ENCODE data around the gene NRIP1.

Gene NRIP1

DNA sequence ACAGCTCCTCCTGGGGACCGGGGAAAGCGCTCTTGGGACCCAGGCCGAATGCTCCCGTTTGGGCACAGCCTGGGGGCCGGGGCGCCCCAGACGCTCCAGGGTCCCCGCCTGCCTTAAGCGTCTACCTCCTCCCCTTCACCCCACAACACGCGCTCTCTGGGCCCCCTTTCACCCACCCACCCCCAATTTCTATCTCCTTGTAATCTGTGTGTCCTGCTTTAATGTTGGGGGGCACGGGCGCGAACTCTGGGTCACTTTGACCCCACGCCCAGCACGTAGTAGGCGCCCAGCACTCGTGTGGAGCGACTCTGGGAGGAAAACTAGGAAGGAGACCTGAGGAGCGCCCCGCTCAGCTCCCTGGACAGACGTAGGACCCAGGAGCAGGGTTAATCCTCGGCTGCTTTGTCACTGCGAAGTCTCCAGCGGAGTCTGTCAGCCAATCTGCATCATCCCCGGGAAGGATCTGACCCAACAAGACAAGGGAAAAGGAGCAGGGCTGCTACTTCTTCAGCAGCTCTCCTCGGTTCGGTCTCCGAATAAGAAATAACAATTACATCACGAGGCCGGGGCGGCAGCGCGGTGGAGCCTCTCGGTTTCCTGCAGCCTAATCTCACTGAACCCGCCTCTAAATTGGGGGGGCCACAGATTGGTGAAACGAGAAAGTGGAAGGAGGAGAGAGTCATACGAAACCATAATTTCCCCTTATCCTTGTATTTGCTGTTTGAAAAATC lies 757 bp upstream of the NRIP1 start:
- peak; percentile 78 for DNase-seq

DNA sequence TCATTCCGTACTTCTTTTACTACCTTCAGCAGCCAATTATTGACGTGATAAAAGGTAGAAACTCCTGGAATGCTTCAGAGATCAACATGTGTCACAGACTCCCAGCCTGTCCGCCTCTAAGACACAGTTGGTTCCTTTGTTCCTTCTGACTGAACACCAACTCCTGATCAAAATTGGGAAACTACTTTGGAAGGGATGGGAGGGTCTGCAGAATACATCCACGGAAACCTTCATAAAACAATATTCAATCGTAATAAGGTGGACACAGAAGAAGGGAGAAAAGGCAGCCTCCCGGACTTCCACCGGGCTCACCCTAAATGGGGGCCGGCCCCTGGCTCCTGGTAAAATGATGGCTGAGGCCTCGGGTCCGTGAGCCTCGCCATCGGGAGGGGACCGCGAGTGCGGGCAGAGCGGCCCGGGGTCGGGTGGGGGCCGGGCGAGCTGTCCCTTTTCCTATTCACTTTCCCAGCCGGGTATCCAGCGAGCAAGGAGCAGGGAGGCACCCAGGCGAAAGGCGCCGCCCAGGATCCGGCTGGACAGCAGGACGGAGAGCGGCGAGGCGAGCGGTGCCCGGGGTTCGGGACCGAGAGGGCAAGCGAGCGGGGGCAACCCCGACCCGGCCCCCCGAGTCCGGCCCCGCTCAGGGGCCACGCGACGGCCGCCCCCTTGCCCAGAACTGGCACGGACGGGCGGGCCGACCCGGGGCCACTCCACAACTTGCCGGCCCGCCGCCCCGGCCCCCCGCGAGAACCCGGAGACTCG lies 805 bp downstream of the NRIP1 start:
- no peak for DNase-seq

DNA sequence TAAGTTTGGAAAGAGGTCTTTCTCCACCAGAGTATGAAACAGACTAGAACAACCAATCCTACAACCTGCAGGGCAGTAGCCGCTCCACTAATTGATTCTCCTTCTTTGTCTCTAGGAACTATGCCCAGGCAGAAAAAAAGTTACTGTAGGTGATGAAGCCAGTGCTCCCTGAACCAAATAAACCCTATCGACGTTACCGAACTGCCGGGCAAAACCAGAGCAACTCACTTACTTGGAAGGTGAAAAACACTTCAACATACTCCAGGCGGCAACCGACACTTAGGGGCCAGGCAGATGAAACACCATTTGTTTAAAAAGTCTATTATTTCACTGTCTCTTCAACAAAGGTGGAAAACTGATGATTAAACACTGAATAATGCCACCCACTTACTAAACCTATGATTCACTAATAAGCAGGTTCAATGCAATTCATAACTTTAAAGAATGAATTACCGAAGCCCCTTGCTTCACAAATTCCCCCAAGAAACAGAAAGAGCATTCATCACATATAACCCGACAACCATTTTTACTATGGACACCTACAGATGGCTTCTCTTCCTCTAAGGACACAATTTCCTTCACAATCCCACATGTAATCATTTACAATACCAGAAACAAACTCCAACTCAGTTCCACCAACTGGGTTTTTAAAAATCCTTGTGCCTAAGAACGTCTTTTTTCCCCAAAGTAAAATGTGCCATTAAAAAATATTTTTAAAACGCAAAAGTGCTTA lies 1.6 kb downstream of the NRIP1 start:
- DNase-seq = peak; percentile 34

DNA sequence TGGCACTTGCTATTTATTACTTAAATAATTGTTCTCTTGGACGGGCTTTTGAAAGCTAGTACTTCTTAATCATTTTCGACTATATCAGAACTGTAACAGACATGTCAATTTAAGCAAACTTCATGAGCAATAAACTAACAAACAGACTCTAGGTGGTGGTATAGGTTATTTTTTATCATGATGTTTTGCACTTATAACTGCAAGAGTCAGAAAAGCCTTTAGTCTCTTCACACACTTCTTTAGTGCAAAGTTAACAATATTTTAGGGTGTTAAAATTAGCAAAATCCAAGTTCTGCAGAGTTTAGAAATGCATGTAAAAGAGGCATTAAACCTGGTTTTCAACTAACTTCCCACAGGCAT lies 2.2 kb downstream of the NRIP1 start:
- DNase-seq = no peak

DNA sequence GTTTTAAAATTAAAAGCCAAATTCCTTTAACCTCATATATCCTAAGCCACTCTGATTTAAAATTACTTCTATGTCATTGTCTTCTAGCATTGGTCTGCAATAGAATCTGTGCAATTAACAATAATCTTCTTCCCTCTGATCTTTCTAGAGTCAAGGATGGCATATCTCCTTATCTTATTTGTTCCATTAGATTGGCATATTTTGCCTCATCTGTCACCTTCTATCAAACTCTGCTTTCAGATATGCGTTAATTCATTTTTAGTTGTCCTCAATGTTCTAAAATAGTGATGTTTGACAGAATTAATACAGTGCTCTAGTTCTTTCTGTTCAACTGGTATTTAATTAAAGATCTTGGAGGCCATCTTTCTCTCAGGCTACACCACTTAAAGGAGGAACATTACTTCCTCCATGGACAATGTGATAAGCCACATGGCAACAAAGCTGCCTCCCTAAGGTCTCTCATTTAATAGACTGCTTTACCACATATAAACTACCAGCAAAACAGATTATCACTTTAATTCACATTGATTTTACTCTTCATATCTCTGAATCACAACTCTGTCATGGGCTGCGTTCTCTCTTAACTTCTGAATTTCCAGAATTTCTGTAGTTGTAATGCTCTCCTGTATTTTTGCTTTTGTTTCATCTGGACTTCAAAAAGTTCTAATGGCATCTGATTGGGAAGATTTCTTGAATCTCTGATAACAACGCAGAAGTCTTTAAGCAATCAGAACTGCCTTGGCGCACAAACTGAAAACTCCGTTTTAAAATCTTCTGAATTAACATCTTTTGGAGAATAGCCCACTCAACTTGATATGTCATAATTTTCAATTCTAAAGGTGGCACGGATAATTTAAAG lies 2.8 kb downstream of the NRIP1 start:
- DNase-seq = no peak

DNA sequence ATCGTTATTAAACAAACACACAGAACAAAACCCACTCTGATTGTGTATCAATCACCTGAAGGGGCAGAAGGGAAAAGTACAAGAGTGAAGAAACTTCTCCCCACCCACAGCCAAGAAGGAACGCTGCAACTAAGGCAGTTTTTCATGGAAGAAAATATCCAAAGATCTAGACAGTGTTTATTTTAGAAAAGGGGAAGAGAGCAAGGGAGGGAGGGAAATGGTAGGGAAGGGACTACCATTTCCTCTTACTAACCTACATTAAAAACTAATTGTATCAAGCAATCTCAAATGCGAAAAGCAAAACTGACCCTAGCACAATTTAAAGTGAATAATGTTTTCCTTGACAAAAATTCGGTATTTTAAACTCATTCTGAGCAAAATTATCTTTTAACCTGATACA lies 3.5 kb downstream of the NRIP1 start:
- DNase-seq = no peak

DNA sequence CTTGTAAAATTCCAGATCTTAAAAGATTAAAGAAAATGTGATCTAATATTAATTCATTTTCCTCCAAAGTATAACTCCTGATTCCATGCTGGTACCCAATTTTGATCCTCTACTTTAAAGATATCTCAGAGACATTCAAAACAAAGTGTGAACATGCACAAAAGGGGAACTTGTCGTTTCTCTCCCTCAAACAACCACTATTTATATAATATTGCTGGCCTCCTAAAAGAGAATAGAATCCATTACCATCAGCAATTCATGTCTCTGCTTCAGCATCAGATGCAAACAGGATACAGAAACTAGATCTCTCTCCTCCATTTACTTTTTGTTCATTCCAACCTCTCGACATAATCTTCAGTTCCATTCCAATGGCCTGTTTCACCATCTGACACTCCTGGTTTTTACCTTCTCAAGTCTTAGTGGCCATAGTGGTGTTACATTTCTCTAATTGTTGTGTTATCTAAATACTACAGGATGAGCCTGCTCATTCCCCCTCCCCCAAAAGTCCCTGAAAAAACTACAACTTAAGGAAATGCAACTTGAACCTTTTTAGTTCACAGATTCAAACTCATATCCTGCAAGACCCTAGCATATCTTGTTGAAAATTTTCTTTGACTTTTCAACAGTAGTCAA lies 4.1 kb downstream of the NRIP1 start:
- no peak for DNase-seq

DNA sequence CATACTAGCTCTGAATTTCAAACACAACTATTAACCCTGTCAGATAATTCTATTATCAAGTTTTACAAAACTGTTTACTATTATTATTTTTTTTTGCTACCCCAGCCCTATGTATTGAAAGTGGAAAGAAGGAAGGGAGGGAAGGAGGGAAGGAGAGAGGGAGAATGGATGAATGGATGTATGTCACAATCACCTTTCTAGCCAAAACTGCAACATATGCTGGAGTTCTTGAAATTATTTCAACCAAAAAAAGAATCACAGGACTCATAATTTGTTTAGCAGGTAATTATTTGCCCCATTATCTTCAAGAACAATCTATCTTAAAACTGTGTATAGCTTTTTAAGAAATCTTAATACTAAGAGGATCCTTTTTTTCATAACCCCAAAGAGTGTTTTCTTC lies 5.4 kb downstream of the NRIP1 start:
- no peak for DNase-seq

DNA sequence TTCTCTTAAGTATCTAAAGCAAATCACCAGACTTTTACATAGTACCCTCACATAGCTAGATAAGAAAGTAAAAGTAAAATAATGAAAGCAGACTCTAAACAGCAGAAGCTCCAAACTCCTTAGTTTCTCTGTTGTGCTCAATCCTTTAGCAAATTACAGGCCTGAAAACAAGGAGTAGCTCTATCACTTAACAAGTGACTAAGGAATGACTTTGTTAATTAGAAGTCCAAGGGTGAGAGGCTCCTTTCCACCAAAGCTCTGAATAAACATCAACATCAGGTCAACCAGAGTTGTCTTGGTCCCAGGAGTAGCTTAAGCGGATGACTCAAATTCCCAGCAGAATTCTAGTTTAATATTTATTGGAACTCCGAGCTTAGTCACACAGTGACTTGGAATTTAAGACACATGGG lies 5.9 kb downstream of the NRIP1 start:
- no peak for DNase-seq

DNA sequence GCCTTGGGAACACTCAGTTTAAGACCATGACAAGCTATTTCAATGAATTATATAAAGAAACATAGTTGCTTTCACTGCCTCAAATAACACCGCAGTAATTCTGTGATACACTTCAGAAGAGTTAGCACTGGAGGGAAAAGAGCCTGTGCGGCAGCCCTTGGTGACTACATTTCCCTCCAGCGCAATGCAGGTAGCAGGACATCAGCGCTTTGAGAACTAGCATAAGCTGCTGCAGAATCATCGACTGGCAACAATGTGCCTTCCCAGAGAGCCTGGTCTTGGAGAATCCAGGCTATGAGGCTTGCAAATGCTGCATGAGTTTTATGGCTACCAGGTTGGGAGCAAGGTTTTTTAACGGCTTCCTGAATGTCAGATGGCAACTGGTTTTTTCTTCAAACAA lies 7.5 kb downstream of the NRIP1 start:
- no peak for DNase-seq

DNA sequence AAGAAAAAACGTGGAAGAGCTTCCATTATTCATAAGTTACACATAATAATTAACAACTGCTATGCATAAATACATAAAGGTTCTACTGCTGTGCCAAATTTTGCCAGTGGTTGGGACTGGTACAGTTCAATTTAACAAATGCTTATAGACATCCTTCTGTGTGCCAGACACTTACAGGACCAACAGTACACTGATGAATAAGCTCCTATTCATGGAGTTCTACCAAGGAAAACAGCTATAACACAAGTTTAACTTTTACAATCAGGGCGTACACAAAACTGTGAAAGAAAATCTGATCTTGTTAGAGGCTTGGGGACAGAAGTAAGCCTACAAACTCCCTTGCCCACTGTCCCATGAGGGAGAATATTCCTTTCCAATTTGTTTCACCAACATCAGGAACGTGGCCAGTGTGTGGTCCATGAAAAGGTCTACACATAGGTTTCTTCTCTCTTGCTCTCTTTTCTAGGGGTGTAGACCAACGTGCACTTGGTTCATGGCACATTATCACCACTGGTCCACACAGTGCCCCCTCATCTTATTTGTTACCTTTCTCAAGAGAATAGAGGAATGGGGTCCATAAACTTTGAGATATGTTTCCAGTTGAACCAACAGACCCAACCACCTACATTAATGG lies 10.1 kb downstream of the NRIP1 start:
- DNase-seq = no peak

DNA sequence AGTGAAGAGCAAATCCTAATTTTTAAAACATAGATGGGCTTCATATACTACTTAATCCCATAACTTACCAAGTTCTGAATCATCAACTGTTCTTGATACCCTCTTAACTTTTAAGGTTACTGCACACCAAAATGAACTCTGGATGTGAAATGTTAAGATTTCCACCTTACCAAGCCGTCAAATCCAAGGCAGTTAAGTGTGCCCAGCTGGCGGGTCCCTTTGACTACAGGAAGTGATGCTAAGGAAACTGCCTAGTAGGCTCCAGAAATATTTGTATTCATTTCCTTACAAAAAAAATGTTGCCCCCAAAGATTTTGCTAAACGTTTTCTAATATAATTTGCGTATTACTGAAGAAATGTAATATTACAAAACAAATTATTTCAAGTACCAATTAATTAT lies 10.7 kb downstream of the NRIP1 start:
- DNase-seq = no peak

DNA sequence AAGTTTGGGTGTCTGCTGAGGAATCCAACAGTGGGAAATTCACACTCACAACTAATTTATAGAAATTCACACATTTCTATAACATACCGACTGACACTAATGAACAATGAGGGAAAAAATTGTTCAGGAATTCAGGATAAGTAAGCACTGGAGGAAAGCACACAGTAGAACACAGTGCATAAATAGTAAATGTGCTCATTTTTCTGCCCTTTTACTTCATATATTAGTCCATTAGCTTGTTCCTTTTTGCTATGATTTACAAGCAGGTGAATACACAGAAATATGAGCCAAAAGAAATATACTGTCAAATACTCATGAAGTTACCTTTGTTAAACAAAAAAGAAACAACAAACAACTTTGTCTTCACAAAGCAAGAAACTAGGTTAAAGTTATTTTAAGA lies 11.3 kb downstream of the NRIP1 start:
- no peak for DNase-seq

DNA sequence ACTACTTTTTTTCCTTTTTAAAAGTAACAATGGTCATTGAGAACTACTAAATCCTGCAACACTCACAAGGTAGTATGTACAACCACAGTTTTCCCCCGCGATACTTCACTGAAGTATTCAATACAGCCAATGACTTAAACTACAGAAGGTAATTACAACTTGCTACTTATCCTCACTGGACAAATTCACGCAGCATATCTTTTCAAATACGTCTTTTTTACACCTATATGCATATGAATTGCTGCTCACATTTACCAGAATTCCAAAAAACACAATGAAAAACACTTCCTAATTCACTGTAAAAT lies 12.4 kb downstream of the NRIP1 start:
- no peak for DNase-seq

DNA sequence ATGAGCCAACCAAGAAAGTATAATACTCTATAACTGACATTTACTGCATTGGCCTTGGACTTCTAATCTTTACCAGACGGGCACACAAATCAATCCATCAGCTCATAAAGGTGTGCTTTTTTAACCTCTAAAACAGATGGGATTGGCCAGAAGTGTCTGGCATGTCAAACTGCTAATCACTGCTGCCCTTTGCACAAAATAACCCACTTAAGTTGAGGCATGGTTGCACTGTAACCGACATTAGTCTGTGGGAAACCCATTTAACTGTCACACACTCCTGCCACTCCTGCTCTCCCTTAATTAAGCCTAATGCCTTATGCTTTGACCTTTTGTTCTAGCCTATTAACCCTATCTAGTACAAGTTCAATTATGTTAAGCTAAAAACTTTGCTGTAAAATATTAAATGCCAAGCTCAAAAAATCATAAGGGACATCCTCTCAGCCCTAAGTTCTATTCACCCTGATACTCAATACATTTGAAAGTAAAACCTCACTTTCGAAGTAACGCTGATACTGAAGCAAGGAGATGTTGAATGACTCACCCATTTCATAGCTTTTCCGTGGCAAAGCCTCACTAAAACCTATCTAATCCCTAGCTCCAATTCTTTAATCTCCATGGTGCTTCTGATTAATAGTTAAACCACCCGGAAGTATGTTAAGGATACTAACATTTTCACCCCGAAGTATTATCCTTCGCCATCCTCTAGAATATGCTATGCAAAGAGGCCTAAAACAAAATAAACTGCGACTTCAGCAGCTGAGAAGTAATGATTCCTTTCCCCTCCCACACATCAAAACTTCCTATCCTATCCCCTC lies 12.9 kb downstream of the NRIP1 start:
- no peak for DNase-seq

DNA sequence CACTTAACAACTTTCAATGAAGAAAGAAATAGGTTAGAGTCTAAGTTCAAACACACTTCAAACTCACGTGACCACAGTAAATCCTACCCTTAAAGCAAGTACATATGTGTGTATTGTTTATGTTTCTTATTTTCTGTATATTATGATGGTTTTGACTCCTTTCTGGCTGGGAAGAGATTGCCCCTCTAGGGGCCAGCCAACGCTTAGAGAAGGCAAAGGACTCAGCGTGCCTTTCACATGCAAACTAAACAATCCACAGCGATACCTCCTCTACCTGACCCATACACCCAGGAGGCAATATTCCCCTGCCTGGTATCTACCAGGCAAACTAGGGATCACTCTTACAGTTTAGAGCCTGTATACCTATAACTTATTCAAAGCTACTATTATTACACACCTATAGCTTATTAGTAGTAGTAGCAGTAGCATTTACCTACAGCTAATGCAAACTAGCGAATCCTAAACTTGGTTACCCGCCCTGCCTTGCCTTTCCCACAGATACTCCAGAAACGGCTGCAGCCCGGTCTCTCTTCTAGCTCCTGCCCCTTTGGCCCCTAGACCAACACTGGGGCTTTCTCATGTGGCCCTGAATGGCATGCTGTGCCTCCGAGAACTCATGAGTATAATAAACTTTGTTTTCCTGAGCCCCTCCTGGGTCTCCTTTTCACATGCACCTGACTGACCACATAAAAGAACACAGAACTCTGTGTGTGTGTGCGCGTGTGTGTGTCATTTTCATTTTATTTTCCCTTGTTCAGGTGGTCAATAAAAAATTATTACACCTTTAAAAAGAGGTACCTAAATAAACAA lies 14.0 kb downstream of the NRIP1 start:
- DNase-seq = no peak

DNA sequence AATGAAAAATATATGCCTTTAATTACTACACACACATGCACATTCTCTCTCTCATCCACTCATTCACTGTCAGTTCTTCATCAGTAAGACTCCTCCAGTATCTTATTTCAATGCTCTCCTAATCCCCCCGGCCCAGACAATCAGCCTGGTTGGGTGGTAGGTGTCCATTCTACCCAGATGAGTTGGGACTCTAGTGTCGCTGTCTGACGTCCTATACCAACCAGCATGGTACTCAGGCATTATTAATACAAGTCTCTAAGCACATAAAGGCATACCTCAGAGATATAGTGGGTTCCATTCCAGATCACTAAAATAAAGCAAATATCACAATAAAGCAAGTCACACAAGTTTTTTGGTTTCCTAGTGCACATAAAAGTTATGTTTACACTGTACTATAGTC lies 19.8 kb downstream of the NRIP1 start:
- no peak for DNase-seq

DNA sequence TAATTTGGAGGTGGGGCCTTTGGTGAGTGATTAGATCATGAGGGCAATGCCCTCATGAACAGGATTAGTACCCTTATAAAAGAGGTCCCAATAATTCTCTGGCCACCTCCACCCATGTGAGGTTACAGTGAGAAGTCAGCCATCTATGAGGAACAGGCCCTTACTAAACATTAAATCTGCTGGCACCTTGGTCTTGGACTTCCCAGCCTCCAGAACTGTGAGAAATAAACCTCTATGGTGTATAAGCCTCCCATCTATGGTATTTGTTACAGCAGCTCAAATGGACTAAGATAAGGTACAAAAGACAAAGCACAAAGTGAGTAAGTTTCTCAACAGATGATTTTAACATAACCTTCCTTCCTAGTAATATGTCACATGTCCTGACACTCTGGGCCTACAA lies 22.3 kb downstream of the NRIP1 start:
- DNase-seq = no peak

DNA sequence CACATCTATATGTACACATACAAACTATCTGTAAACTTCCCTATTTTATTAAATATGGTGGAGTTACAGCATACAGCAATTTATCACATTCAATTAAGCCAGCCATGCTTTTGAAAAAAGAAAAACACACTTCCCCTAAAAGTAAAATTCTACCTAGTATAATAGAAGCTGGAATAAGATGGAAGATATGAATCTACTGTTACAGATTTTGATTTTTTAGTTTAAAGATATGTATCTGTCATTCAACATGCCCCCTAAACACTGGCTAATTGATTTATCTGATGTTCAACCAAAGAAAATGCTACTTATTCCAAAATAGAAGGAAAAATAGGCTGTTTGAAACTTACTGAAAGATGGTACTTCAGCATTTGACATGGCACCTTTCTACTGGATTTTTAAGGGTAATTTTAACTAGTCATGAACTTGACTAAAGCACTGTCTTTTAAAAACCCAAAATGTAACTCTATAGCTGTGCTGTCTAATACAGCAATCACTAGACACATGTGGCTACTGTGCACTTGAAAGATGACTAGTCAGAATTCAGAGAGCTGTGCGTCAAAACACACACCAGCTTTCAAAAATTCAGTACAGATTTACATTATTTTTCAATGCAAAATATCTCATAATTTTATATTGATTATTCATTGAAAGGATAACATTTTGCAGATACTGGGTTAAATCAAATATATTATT lies 25.0 kb downstream of the NRIP1 start:
- no peak for DNase-seq

DNA sequence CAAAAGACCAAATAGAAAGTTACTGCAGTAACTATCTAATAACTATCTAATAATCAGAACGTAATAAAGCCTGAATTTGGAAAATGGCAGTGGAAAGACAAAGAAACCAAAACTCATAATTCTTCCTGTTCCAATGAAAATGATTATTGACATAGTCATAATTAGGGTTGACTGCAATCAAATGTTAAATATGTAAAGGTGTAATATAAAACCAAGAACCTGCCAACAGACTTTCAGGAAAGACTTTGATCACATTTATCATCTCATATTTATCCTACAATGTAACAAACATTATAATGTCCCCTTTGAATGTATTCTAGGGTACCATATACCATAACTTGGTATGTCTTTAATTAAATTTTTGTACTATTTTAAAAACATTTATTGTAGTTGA lies 26.9 kb downstream of the NRIP1 start:
- no peak for DNase-seq
